ENCODE data around the gene TSHZ2.
"Not testable (repeated sequence)": the region's sequence is repeated elsewhere in the genome, so short reads cannot be mapped to it uniquely, and the experiment has no call there.

TSHZ2 gene

DNA sequence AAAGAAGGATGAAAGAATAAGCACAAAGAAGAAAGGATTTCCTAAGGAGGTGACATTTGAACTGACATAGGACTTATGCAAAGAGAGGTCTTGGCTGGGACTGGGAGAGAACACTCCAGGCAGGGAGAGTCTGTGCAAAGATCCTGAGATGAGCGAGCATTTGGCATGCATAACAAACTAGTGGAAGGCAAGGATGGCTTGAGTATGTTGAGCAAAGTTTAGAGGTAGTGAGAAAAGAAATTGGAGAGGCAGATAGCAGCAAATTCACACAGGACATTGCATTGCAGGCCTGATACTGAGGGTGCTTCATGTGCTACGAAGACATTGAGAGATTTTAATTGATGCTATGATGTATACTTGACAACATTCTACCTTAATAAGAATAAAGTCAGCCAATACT lies 383.6 kb downstream of the TSHZ2 start:
- DNase-seq: no peak

DNA sequence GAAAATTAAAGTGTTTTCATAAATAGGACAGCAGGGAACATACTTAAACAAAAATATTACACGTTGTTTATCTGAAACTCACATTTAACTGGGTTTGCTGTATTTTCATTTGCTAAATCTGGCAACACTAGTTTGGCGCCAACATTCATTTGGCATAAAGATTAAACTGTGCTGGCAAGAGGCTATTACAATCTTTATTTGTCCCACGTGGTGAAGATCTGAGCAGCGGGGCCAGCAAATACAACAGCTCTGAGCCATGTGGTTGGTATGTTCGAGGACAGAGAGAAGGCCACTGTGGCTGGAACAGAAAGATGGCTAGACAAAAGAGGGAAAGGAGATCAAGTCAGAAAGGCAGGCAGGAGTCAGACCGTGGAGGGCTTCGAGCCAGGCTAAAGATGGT lies 387.3 kb downstream of the TSHZ2 start:
- DNase-seq: no peak

GRCh38 chr20:53360852-53361251 lies 388.7 kb downstream of the TSHZ2 start:
- DNase-seq: no peak

DNA sequence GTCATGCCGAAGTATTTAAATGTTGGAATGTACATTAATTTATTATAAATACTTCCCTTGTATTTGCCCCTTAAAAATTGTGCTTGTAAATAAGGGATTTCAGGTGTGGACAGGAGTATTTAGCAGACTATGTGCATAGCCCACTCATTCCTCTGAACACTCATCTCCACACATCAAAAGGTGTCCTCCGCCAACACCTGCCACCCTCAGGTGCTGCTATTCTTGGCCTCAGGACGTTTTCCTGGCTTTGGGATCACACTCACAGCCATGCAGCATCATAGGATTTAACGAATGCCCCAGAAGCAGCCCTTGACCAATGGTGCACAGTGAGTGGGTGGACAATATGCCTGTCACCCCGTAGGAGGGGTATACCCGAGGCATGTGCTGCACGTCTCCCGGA lies 390.6 kb downstream of the TSHZ2 start:
- DNase-seq: no peak

GRCh38 chr20:53364646-53365045 lies 392.5 kb downstream of the TSHZ2 start:
- no peak for DNase-seq

DNA sequence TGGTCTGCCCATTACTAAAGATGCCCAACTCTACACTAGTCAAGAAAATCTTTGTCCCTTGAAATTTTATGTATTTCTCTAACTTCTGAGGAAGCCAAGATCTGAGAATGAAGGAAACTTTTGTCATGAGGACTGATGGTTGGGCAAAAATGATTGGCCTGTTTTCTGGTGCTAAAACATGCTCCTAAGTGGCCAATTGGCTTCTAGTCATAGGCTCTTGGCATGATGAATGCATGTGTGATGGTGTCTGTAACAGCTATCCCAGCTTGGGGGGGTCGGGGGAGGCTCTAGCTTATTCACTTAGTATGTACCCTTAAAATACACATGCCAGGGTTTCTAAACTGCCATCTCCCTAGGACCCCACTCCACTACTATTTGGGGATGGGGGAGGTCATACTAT lies 392.9 kb downstream of the TSHZ2 start:
- DNase-seq: no peak

DNA sequence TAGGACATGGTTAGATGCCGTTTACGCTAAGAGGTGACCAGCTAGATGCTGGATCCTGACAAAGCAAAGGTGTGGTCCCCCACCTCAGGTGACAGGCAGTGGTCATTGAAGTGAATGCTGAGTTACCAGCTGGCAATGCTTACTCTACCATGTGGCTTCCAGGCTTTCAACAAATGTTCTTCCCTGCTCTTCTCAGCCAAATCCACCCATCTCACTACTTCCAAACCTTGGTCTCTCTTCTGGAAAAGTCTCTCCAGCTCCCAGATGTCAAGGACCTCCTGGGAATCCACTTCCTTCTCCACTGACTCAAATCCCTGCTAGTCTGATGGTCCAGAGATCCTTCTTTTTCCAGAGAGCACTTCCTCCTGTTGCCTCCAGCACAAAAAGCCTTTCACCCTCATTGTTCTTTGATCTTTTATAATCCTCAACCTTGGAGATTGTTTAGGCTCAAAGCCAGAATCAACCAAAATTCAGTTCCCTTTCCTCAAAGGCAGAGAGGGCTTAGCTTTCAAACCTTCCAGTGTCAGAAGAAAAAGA lies 393.4 kb downstream of the TSHZ2 start:
- no peak for DNase-seq

GRCh38 chr20:53366928-53367327 lies 394.8 kb downstream of the TSHZ2 start:
- not testable (repeated sequence) for DNase-seq

GRCh38 chr20:53369871-53370270 lies 397.7 kb downstream of the TSHZ2 start:
- DNase-seq: no peak

DNA sequence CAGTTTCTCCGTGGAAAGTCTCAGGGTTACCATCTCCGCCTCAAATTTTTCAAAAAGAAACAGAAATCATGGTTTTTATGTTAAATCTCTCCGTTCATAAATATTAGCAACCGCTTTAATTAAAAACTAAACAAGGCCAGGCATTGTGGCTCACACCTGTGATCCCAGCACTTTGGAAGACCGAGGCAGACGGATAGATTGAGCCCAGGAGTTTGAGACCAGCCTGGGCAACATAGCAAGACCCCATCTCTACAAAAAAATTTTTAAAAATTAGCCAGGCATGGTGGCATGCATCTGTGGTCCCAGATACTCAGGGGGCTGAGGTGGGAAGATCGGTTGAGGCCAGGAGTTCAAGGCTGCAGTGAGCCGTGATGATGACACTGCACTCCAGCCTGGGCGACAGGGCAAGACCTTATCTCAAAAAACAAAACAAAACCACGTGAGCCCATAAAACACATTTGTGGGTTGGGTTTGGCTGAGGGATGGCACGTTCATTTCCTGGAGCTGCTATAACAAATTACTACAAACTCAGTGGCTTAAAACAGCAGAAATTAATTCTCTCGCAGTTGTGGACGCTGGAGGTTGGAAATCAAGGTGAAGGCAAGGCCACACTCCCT lies 398.3 kb downstream of the TSHZ2 start:
- DNase-seq: peak in 1 of 5 experiments; percentile 47

- DNase-seq: no peak
These were observed 399.1 kb downstream of the TSHZ2 start for GRCh38 chr20:53371216-53371615.

GRCh38 chr20:53376021-53376420 lies 403.9 kb downstream of the TSHZ2 start:
- DNase-seq: no peak

DNA sequence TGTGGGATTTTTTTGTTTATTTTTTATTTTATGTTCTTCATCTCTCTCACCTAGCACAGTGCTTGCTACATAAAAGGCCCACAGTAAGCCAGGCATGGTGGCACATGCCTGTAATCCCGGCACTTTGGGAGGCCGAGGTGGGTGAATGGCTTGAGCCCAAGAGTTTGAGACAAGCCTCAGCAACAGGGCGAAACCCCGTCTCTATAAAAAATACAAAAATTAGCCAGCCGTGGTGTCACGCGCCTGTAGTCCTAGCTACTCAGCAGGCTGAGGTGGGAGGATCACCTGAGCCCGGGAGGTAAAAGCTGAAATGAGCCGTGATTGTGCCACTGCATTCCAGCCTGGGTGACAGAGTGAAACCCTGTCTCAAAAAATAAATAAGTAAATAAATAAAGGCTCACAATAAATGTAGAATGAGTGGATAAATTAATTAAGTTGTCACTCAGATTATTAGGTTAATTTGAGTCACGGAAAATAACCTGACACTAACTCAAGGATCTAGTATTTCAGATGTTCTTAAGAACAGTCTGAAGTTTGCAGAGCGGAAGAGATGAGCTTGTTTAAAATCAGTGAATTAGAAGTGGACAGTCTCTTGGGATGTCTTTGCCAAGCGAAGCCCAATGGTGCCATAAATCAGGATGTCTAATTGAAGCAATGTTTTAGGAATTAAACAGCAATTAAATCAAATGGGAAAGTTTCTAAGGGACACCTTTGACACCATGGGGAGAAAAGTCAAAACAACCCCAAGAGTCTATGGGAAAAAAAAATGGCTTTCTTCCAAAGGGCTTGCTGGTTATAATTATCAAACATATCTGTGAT lies 407.1 kb downstream of the TSHZ2 start:
- DNase-seq: no peak

DNA sequence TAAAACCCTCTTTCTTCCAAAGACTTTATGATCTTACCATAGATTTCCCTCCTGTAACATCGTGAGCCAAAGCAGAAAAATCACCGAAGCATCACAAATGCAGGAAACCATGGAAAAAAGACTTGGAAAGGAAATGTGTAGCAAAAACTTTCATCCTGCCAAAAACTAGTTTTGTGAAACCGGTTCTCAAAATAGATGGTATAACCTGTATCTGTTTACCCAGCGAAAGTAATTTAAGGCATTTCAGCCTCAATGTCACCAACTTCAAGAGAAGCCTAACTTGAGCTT lies 407.6 kb downstream of the TSHZ2 start:
- no peak for DNase-seq

DNA sequence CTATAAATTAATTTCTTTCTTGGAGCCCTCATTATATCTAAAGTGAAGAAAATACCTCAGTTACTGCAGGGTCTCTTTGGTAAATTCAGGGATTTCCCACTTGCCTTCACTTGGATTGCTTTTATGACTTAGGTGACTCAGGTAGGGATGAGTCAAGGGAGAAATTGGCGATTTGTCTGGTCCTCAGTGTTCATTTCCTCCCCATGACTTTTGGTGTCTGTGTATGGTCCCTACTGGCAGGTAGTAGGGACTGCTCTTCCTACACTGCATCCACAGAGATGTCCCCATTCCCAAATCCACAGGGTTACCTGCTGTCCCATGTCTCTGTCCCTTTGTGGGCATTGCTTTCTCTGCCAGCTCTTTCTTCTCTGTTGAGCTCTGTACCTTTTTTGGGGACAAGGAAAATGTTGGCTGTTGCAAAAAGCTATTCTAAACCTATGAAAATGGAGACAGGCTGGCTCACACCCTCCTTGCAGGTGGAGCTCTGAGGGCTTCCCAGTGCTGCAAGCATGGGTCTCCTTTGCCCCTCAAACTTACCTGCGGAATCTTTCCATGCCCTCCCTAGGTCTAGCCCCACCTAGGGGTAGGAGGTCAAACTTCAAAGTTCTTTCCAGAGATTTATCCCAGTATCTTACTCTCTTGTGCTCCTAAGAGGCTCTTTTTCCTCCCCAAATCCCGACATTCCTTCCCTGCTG lies 409.6 kb downstream of the TSHZ2 start:
- DNase-seq: no peak

DNA sequence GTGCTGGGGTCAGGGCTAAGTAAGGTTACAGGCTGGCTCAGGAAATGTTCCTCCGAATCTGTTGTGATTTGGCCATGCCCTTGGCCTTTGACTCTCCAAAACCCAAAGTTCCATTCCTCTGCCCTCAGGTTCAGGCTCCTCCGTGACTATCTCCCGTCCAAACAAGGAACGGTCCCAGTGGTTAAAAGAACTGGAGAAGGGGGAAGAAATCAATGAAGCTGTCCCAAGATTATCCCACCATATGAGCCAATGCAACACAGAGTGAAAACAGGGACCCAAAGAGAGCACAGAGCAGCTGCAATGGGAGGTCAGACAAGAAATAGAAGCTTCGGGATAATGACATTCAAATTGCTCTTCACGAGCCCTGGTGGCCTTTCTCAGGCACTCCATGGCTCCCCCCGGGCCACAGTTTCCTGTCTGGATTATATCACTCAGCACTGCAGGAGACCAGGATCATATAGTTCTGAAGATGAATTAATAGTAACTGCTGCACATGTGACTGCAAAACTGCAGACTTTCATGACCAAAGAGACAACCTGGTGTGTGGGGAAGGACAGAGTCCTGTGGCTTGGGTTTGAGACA lies 410.2 kb downstream of the TSHZ2 start:
- no peak for DNase-seq

- DNase-seq: no peak
These were observed 411.8 kb downstream of the TSHZ2 start for GRCh38 chr20:53383916-53384315.

GRCh38 chr20:53384392-53384791 lies 412.2 kb downstream of the TSHZ2 start:
- no peak for DNase-seq

DNA sequence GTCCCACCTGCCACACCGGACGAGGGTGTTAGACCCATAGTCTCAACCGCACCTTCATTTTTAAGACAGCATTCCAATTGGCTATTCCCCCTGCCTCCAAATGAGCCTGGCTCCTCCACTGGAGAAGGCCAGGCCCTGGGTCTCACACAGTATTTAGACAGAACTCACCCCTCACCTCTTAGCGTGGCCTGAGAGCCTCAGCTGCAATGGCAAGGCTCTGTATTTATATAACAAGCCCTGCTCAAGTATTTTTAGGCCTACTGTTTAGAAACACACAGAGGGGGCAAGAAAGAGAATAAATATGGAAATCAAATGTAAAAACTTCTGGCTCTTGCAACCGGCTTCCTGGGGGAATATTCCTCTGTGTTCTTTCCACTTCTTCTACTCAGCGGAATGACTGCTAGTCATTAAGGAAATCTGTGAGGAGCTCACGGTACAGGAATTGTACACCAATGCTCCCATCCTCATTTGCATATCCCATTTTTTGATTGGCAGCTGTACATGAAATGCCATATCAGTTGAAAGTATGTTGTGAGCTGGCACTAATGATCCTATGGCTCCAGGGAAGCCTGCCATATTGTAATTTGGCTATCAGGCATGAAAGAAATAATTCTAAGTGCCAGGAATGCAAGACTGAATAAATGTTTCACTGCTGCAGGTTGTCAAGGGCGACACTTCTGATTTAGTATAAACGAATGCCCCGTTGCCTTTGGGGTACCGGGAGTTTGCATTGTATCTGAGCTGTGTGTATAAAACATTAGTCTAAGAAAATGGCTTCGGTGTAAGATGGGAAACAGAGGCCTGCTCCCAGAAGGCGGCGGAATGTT lies 414.0 kb downstream of the TSHZ2 start:
- DNase-seq: no peak

GRCh38 chr20:53387983-53388675 lies 416.0 kb downstream of the TSHZ2 start:
- peak in 2 of 5 experiments; percentile 31 to 81 for DNase-seq

- no peak for DNase-seq
These were observed 417.6 kb downstream of the TSHZ2 start for GRCh38 chr20:53389516-53390300.

Measured in T-helper 2 cell (primary cell).